IMR-90 (cell line): ENCODE data around the gene NLGN2. TPM values are rescaled to one million over a fixed set of nuclear protein-coding genes. Genes with fewer than 3 reads are reported as not detected.

Source experiments
- ATAC-seq: fragments of 200-7000 bp; cut with Tn5 transposase; 2 replicates; pipeline ENCODE4 v1.9.1; 2020; ENCODE audit warnings: low read depth, mild to moderate bottlenecking, moderate library complexity
- BruUV-seq: library from RNA; stranded (reverse); fragments of 400-500 nt; replicated peaks from 2 replicates; lab custom pipeline; 2021; lab: Mats Ljungman, UMichigan
- CTCF ChIA-PET: fragments of 300-600 bp; formaldehyde crosslinking; extraction: SDS; loops from one replicate; lab custom pipeline; 2021; ENCODE audit warnings: antibody characterized with exemption; lab: Yijun Ruan, JAX
- POLR2A ChIA-PET: fragments of 300-600 bp; sonication (Branson Sonifier 250); formaldehyde crosslinking; loops from one replicate; lab custom pipeline; 2022; ENCODE audit warnings: antibody characterized with exemption; ENCODE audit not compliant: unreplicated experiment; lab: Charles Lee
- DNase-seq: peaks from one replicate; pipeline ENCODE4 v3.0.0; 2013
- H2AFZ ChIP-seq: replicated peaks from 2 replicates; pipeline ENCODE3; 2013; ENCODE audit warnings: low read length, mild to moderate bottlenecking; ENCODE audit not compliant: poor library complexity
- H2AK5ac ChIP-seq: 2 replicates; pipeline ENCODE4 v1.6.1; 2013; ENCODE audit warnings: low read depth, low read length, inconsistent platforms
- H2AK9ac ChIP-seq: replicated peaks from 2 replicates; pipeline ENCODE3; 2013; ENCODE audit warnings: mild to moderate bottlenecking, low read depth, low read length, moderate library complexity; ENCODE audit not compliant: poor library complexity
- H2BK120ac ChIP-seq: 2 replicates; pipeline ENCODE4 v1.6.1; 2013; ENCODE audit warnings: low read depth, low read length, inconsistent platforms
- H2BK15ac ChIP-seq: 3 replicates; pipeline ENCODE4 v1.6.1; 2013; ENCODE audit warnings: low read depth, low read length, inconsistent platforms
- H2BK20ac ChIP-seq: 2 replicates; pipeline ENCODE4 v1.6.1; 2013; ENCODE audit warnings: low read depth, mild to moderate bottlenecking, inconsistent platforms, low read length, moderate library complexity
- H2BK5ac ChIP-seq: 2 replicates; pipeline ENCODE4 v1.6.1; 2013; ENCODE audit warnings: mild to moderate bottlenecking, low read depth, low read length, inconsistent platforms; ENCODE audit not compliant: poor library complexity, severe bottlenecking
- H3K14ac ChIP-seq: replicated peaks from 2 replicates; pipeline ENCODE4 v1.6.1; 2013; ENCODE audit warnings: low read depth, low read length, inconsistent platforms
- H3K18ac ChIP-seq: 2 replicates; pipeline ENCODE4 v1.6.1; 2013; ENCODE audit warnings: low read depth, low read length, control low read depth
- H3K23ac ChIP-seq: 2 replicates; pipeline ENCODE4 v1.6.1; 2013; ENCODE audit warnings: low read depth, low read length, inconsistent platforms
- H3K27ac ChIP-seq: 2 replicates; pipeline ENCODE4 v1.5.1; 2013; ENCODE audit warnings: mild to moderate bottlenecking, control low read depth, low read length; ENCODE audit not compliant: insufficient read depth
- H3K27me3 ChIP-seq: 2 replicates; pipeline ENCODE4 v1.6.1; 2013; ENCODE audit warnings: low read length; ENCODE audit not compliant: control insufficient read depth, insufficient read depth
- H3K36me3 ChIP-seq: 2 replicates; pipeline ENCODE4 v1.6.1; 2013; ENCODE audit warnings: low read length, mixed read lengths; ENCODE audit not compliant: control insufficient read depth, insufficient read depth
- H3K4ac ChIP-seq: 2 replicates; pipeline ENCODE4 v1.6.1; 2013; ENCODE audit warnings: low read depth, low read length, inconsistent platforms
- H3K4me1 ChIP-seq: 2 replicates; pipeline ENCODE4 v1.6.1; 2013; ENCODE audit warnings: low read length, mixed read lengths; ENCODE audit not compliant: control insufficient read depth, insufficient read depth
- H3K4me2 ChIP-seq: 2 replicates; pipeline ENCODE4 v1.6.1; 2013; ENCODE audit warnings: low read depth, mild to moderate bottlenecking, control low read depth, low read length, moderate library complexity
- H3K4me3 ChIP-seq: 2 replicates; pipeline ENCODE4 v1.5.1; 2013; ENCODE audit warnings: low read depth, mild to moderate bottlenecking, control low read depth, low read length, moderate library complexity; ENCODE audit not compliant: insufficient read depth
- H3K56ac ChIP-seq: 2 replicates; pipeline ENCODE4 v1.6.1; 2013; ENCODE audit warnings: low read length, inconsistent platforms; ENCODE audit not compliant: insufficient read depth; ENCODE audit errors: extremely low read depth
- H3K79me1 ChIP-seq, 2 experiments: 2 replicates each; pipeline ENCODE4 v1.6.1; 2013; ENCODE audit warnings: low read length in 2 of 2, inconsistent platforms in 1 of 2, low read depth in 1 of 2
- H3K9ac ChIP-seq: 2 replicates; pipeline ENCODE4 v1.6.1; 2013; ENCODE audit warnings: low read depth, low read length, control low read depth
- H3K9me1 ChIP-seq: 2 replicates; pipeline ENCODE4 v1.6.1; 2013; ENCODE audit warnings: low read length, inconsistent platforms; ENCODE audit not compliant: insufficient read depth
- H3K9me3 ChIP-seq: 2 replicates; pipeline ENCODE4 v1.6.1; 2013; ENCODE audit warnings: low read length; ENCODE audit not compliant: control insufficient read depth, insufficient read depth
- H4K20me1 ChIP-seq: 2 replicates; pipeline ENCODE4 v1.6.1; 2013; ENCODE audit warnings: low read length, inconsistent platforms; ENCODE audit not compliant: insufficient read depth
- H4K5ac ChIP-seq: 2 replicates; pipeline ENCODE4 v1.6.1; 2013; ENCODE audit warnings: mild to moderate bottlenecking, low read depth, low read length, control low read depth
- H4K8ac ChIP-seq, 2 experiments: 2 replicates each; pipeline ENCODE4 v1.6.1; 2013; ENCODE audit warnings: low read depth in 2 of 2, low read length in 2 of 2, control low read depth in 1 of 2, inconsistent platforms in 1 of 2
- H4K91ac ChIP-seq: 2 replicates; pipeline ENCODE4 v1.6.1; 2013; ENCODE audit warnings: low read depth, low read length, inconsistent platforms; ENCODE audit not compliant: insufficient read depth
- BHLHE40 ChIP-seq: fragments of 150-350 bp; IDR thresholded peaks from 2 replicates; pipeline ENCODE4 v1.6.1; 2016; ENCODE audit warnings: mild to moderate bottlenecking, low read depth, low read length
- USF2 ChIP-seq: fragments of 150-350 bp; IDR thresholded peaks from 2 replicates; pipeline ENCODE4 v1.6.1; 2017; ENCODE audit warnings: mild to moderate bottlenecking, antibody characterized with exemption, low read length, low read depth
- WGBS, 2 experiments: methylation state at CpG; one replicate each; pipeline versions ENCODE4 v1.1.5 to v1.1.7; 2013; ENCODE audit warnings: missing lambda C conversion rate in 2 of 2; ENCODE audit not compliant: insufficient read length in 1 of 2; ENCODE audit errors: extremely low coverage in 2 of 2; 5-methylcytosine and 5-hydroxymethylcytosine counted together
- dilution Hi-C: fragments of 300-500 bp; cut with HindIII; formaldehyde crosslinking; loops from one replicate; pipeline ENCODE4 v1.14.3; 2018; ENCODE audit warnings: low sequenced_read_pairs; ENCODE audit not compliant: unreplicated experiment
- in situ Hi-C: fragments of 300-500 bp; cut with MboI; formaldehyde crosslinking; loops from 3 replicates; pipeline ENCODE4 v1.14.3; 2019; ENCODE audit warnings: low sequenced_read_pairs, inconsistent platforms, mixed read lengths
- intact Hi-C: fragments of 100-400 bp; cut with micrococcal nuclease; formaldehyde crosslinking; loops from 2 replicates; pipeline ENCODE4 v1.10.0; 2022
- polyA plus RNA-seq, 3 experiments: library from polyadenylated mRNA; depleted of rRNA; stranded (reverse); fragments of >200 nt; gene quantifications; 2 replicates each; pipeline ENCODE4 v1.2.3, GENCODE V29; 2012; ENCODE audit warnings: low replicate concordance in 1 of 3
- total RNA-seq: library from RNA; depleted of rRNA; stranded (reverse); fragments of >200 nt; gene quantifications from 2 replicates; pipeline ENCODE4 v1.2.3, GENCODE V29; 2012

Gene NLGN2
- total and polyA plus RNA-seq, 2 of the 4 experiments (the other 2 are of a cell fraction) = 1.8 to 38.1 TPM

GRCh38 chr17:7367083-7367482, 40.6 kb upstream of the NLGN2 start:
- no peak overlapping the region for H3K18ac ChIP-seq
- H3K14ac ChIP-seq = no peak overlapping the region
- no peak overlapping the region for H4K91ac ChIP-seq
- no peak overlapping the region for H2BK120ac ChIP-seq
- H2BK20ac ChIP-seq = no peak overlapping the region
- H2AK9ac ChIP-seq = no peak overlapping the region
- no peak overlapping the region for H3K4ac ChIP-seq
- H3K9ac ChIP-seq = no peak overlapping the region
- no peak overlapping the region for H3K23ac ChIP-seq
- no peak overlapping the region for H4K8ac ChIP-seq
- no peak overlapping the region for H3K4me2 ChIP-seq
- no peak overlapping the region for H2BK5ac ChIP-seq
- H2BK15ac ChIP-seq = no peak overlapping the region
- H2AFZ ChIP-seq = no peak overlapping the region
- in situ Hi-C loops (no loop called here), intact Hi-C loops (no loop called here), dilution Hi-C loops (no loop called here)
- no peaks in the 10 kb centered on the region for H4K20me1 ChIP-seq
- no peaks in the 10 kb centered on the region for H3K9me3 ChIP-seq
- no peaks in the 10 kb centered on the region for H3K79me1 ChIP-seq
- H3K36me3 ChIP-seq = no peaks in the 10 kb centered on the region
- peaks cover 22% of the 10 kb centered on the region for H3K27me3 ChIP-seq
- BruUV-seq = no TSS peak
- no peak overlapping the region for H2AK5ac ChIP-seq
- ATAC-seq (no peak), DNase-seq (no peak)
- TF ChIP-seq USF2 (no peak), BHLHE40 (no peak)
- H3K4me3 ChIP-seq = no peak overlapping the region
- no CpG with 5 or more reads among the region's 8 CpGs for WGBS, 2 experiments
- H3K27ac ChIP-seq = no peak overlapping the region
- POLR2A ChIA-PET = interaction anchor here (0.6 kb wide), 1 partner anchor 19 kb away, joined by 3 read pairs; no protein-coding TSS in a partner anchor
- H3K4me1 ChIP-seq = no peaks in the 10 kb centered on the region
- CTCF ChIA-PET = no interaction called here
- H3K9me1 ChIP-seq = no peaks in the 10 kb centered on the region
- H3K56ac ChIP-seq = no peak overlapping the region
- no peak overlapping the region for H4K5ac ChIP-seq
